ENCODE results near the gene CCR6.

Gene CCR6

DNA sequence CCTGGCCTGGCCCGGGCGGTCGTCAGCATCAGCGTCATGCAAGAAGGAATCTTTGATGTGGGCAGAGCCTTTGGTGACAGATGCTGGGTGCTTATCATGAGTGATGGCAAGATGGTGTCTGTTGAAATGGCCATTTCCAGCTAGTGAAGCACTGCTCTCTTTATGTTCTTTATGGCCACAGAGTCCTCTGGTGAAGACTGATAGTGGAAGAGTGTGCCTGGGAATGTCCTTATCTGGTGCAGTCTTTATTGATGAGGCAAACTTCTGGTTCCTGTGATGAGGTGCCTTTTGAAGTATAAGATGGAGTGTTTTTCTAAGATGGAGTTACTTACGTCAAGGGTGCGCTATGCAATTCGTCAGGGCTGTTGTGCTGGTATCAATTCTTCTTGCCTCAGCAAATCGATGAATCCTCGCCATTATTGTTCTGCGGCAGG lies 22.6 kb upstream of the CCR6 start:
- no peak for DNase-seq
- Histone ChIP-seq H3K56ac (ENCODE audit: low read length) (no peak overlapping the region), H3K79me2 (ENCODE audit: control insufficient read depth, insufficient read depth, low read length) (no peaks in the 10 kb centered on the region), H3K9ac (ENCODE audit: low read length) (no peak overlapping the region), H4K8ac (ENCODE audit: low read depth, low read length) (no peak overlapping the region), H3K4ac (ENCODE audit: low read depth, low read length) (no peak overlapping the region), H2BK15ac (replicated peaks; ENCODE audit: low read depth) (no peak overlapping the region), H3K4me3 (ENCODE audit: low read length) (no peak overlapping the region), H3K79me1 (ENCODE audit: low read length) (no peaks in the 10 kb centered on the region), H3K4me2 (ENCODE audit: low read length) (no peak overlapping the region), H3K23ac (ENCODE audit: low read length) (no peak overlapping the region), H4K5ac (ENCODE audit: low read length) (no peak overlapping the region), H3K27ac (ENCODE audit: low read depth, low read length) (no peak overlapping the region), H3K36me3 (ENCODE audit: control insufficient read depth, insufficient read depth, low read length) (no peaks in the 10 kb centered on the region), H3K4me1 (ENCODE audit: control insufficient read depth, low read depth, low read length) (peaks cover 2% of the 10 kb centered on the region), H3K27me3 (ENCODE audit: insufficient read depth, low read length, poor library complexity) (no peaks in the 10 kb centered on the region), H3K18ac (ENCODE audit: low read length) (no peak overlapping the region), H2AK5ac (ENCODE audit: low read length) (no peak overlapping the region), H2BK5ac (ENCODE audit: low read length) (no peak overlapping the region), H2BK120ac (ENCODE audit: low read depth, low read length) (no peak overlapping the region)
- no CpG with 5 or more reads among the region's 10 CpGs for WGBS (ENCODE audit: extremely low coverage, insufficient coverage, low lambda C conversion rate)

DNA sequence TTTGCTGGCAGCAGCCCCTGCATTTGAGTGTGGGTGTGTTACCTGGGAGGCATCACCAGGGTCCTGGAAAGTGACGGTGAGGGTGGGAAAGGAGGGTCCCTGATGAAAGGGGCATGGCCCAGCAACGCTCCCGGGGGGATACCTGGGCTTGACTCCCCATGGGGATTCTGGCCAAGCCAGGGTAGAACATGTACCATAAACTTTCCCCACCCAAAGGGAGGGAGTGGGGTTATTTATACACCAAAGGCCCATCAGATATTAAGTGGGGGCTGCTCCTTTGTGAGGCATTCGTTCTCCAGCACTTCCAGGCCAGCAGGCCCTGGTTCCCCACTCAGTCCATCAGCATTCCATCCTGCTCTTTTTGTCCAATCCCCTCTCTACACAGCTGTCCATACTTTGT lies 20.6 kb upstream of the CCR6 start:
- no peak overlapping the region for H4K5ac ChIP-seq (ENCODE audit: low read length)
- H2BK15ac ChIP-seq (replicated peaks; ENCODE audit: low read depth) = no peak overlapping the region
- H3K4me2 ChIP-seq (ENCODE audit: low read length) = no peak overlapping the region
- no peak overlapping the region for H3K27ac ChIP-seq (ENCODE audit: low read depth, low read length)
- no peak overlapping the region for H3K18ac ChIP-seq (ENCODE audit: low read length)
- H3K4me3 ChIP-seq (ENCODE audit: low read length) = no peak overlapping the region
- no peak for DNase-seq
- H3K79me2 ChIP-seq (ENCODE audit: control insufficient read depth, insufficient read depth, low read length) = no peaks in the 10 kb centered on the region
- H2BK5ac ChIP-seq (ENCODE audit: low read length) = no peak overlapping the region
- H3K4me1 ChIP-seq (ENCODE audit: control insufficient read depth, low read depth, low read length) = peaks cover 2% of the 10 kb centered on the region
- no peaks in the 10 kb centered on the region for H3K27me3 ChIP-seq (ENCODE audit: insufficient read depth, low read length, poor library complexity)
- no peak overlapping the region for H3K4ac ChIP-seq (ENCODE audit: low read depth, low read length)
- H2AK5ac ChIP-seq (ENCODE audit: low read length) = no peak overlapping the region
- no peak overlapping the region for H3K56ac ChIP-seq (ENCODE audit: low read length)
- no peak overlapping the region for H2BK120ac ChIP-seq (ENCODE audit: low read depth, low read length)
- no CpG with 5 or more reads among the region's 4 CpGs for WGBS (ENCODE audit: extremely low coverage, insufficient coverage, low lambda C conversion rate)
- H3K79me1 ChIP-seq (ENCODE audit: low read length) = no peaks in the 10 kb centered on the region
- H3K9ac ChIP-seq (ENCODE audit: low read length) = no peak overlapping the region
- no peak overlapping the region for H3K23ac ChIP-seq (ENCODE audit: low read length)
- no peak overlapping the region for H4K8ac ChIP-seq (ENCODE audit: low read depth, low read length)
- H3K36me3 ChIP-seq (ENCODE audit: control insufficient read depth, insufficient read depth, low read length) = no peaks in the 10 kb centered on the region

DNA sequence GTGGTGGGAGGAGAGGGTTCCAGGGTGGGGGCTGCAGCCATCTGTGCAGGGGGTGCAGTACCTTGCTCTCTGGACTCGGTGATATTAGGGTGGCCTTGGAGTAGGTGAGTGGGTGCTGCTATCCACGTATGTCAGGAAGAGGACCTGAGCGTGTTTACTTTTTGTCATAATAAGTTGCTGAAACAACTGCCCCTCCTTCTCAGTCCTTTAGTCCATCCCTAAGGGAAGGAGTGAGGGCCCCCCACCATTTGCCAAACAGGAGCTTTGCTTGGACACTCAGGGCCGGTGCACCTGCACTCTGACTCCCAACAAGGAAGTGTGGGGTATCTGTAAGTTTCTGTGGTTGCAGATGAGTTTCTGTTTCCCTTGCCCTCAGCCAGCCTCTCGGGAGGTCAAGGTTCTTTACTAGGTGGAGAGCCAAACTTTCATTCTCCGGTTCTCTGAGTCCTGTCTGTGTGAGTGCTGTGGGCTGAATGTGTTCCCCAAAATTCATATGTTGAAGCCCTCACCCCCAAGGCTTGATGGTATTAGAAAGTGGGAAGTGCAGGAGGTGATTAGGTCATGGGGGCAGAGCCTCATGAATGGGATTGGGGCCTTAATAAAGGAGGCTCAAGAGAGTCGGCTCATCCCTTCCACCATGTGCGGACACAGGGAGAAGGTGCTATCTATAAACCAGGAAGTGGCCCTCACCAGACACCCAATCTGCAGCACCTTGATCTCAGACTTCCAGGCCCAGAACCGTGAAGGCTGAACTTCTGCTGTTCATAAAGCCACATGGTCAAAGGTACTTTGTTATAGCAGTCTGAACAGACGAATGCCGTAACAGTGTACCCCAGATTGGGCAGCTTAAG lies 19.6 kb upstream of the CCR6 start:
- DNase-seq = no peak
- Histone ChIP-seq H3K27ac (ENCODE audit: low read depth, low read length) (no peak overlapping the region), H3K4me1 (ENCODE audit: control insufficient read depth, low read depth, low read length) (peaks cover 2% of the 10 kb centered on the region), H3K4me2 (ENCODE audit: low read length) (no peak overlapping the region), H3K56ac (ENCODE audit: low read length) (no peak overlapping the region), H3K36me3 (ENCODE audit: control insufficient read depth, insufficient read depth, low read length) (no peaks in the 10 kb centered on the region), H2AK5ac (ENCODE audit: low read length) (no peak overlapping the region), H3K18ac (ENCODE audit: low read length) (no peak overlapping the region), H3K79me1 (ENCODE audit: low read length) (no peaks in the 10 kb centered on the region), H2BK120ac (ENCODE audit: low read depth, low read length) (no peak overlapping the region), H3K4me3 (ENCODE audit: low read length) (no peak overlapping the region), H3K9ac (ENCODE audit: low read length) (no peak overlapping the region), H2BK15ac (replicated peaks; ENCODE audit: low read depth) (no peak overlapping the region), H4K8ac (ENCODE audit: low read depth, low read length) (no peak overlapping the region), H3K23ac (ENCODE audit: low read length) (no peak overlapping the region), H3K79me2 (ENCODE audit: control insufficient read depth, insufficient read depth, low read length) (no peaks in the 10 kb centered on the region), H4K5ac (ENCODE audit: low read length) (no peak overlapping the region), H3K27me3 (ENCODE audit: insufficient read depth, low read length, poor library complexity) (no peaks in the 10 kb centered on the region), H3K4ac (ENCODE audit: low read depth, low read length) (no peak overlapping the region), H2BK5ac (ENCODE audit: low read length) (no peak overlapping the region)
- no CpG with 5 or more reads among the region's 11 CpGs for WGBS (ENCODE audit: extremely low coverage, insufficient coverage, low lambda C conversion rate)

DNA sequence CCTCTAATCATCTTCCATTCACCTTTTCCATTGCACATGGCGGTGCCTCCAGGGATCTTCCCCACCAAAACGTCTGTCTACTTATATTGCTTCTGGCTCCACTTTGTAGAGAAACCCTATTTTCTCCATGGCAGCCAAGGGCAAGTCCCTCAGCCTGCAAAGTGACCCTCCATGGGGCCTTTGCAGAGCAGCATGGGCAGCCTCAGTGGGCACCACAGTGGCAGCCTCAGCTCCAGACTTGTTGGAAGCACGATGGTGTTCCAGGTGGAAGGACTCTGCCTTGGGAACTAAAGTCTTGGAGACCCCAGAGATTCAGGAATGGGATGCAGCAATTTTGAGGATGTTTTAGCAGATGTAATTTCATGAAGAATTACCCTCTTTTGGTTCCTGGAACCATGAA lies 18.5 kb upstream of the CCR6 start:
- Histone ChIP-seq H2AK5ac (ENCODE audit: low read length) (no peak overlapping the region), H3K4me2 (ENCODE audit: low read length) (no peak overlapping the region), H2BK15ac (replicated peaks; ENCODE audit: low read depth) (no peak overlapping the region), H4K8ac (ENCODE audit: low read depth, low read length) (no peak overlapping the region), H4K5ac (ENCODE audit: low read length) (no peak overlapping the region), H2BK5ac (ENCODE audit: low read length) (no peak overlapping the region), H3K23ac (ENCODE audit: low read length) (no peak overlapping the region), H3K18ac (ENCODE audit: low read length) (no peak overlapping the region), H3K36me3 (ENCODE audit: control insufficient read depth, insufficient read depth, low read length) (no peaks in the 10 kb centered on the region), H3K79me2 (ENCODE audit: control insufficient read depth, insufficient read depth, low read length) (no peaks in the 10 kb centered on the region), H3K4me1 (ENCODE audit: control insufficient read depth, low read depth, low read length) (no peaks in the 10 kb centered on the region), H3K9ac (ENCODE audit: low read length) (no peak overlapping the region), H3K4ac (ENCODE audit: low read depth, low read length) (no peak overlapping the region), H3K56ac (ENCODE audit: low read length) (no peak overlapping the region), H3K27ac (ENCODE audit: low read depth, low read length) (no peak overlapping the region), H2BK120ac (ENCODE audit: low read depth, low read length) (no peak overlapping the region), H3K27me3 (ENCODE audit: insufficient read depth, low read length, poor library complexity) (no peaks in the 10 kb centered on the region), H3K79me1 (ENCODE audit: low read length) (no peaks in the 10 kb centered on the region), H3K4me3 (ENCODE audit: low read length) (no peak overlapping the region)
- no peak for DNase-seq
- no CpG with 5 or more reads among the region's 3 CpGs for WGBS (ENCODE audit: extremely low coverage, insufficient coverage, low lambda C conversion rate)

DNA sequence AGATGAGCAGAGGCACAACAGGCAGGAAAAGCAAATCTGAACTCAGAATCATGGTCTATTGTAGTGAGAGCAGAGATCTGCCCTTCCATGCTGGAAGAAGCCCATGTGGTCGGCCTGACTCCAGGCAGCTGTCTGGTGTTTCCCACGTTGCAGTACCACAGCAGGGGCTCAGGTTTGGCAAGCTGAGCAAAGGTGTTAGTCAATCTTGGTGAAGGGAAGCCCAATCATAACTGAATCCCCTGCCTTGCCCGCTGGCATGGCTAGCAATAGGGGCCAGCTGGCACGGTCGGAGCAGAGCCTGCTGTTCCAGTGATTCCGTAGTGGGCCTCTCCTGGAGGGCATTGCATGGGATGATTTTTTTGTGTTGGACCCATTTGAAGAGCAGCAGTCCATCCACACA lies 17.8 kb upstream of the CCR6 start:
- no peak overlapping the region for H3K9ac ChIP-seq (ENCODE audit: low read length)
- no peak overlapping the region for H2BK5ac ChIP-seq (ENCODE audit: low read length)
- no peaks in the 10 kb centered on the region for H3K79me1 ChIP-seq (ENCODE audit: low read length)
- no peak overlapping the region for H3K4ac ChIP-seq (ENCODE audit: low read depth, low read length)
- no peak overlapping the region for H3K23ac ChIP-seq (ENCODE audit: low read length)
- no peak overlapping the region for H4K8ac ChIP-seq (ENCODE audit: low read depth, low read length)
- H3K27ac ChIP-seq (ENCODE audit: low read depth, low read length) = no peak overlapping the region
- DNase-seq = no peak
- H3K4me2 ChIP-seq (ENCODE audit: low read length) = no peak overlapping the region
- no peaks in the 10 kb centered on the region for H3K27me3 ChIP-seq (ENCODE audit: insufficient read depth, low read length, poor library complexity)
- H2BK15ac ChIP-seq (replicated peaks; ENCODE audit: low read depth) = no peak overlapping the region
- H3K56ac ChIP-seq (ENCODE audit: low read length) = no peak overlapping the region
- no peak overlapping the region for H4K5ac ChIP-seq (ENCODE audit: low read length)
- no peaks in the 10 kb centered on the region for H3K4me1 ChIP-seq (ENCODE audit: control insufficient read depth, low read depth, low read length)
- no peaks in the 10 kb centered on the region for H3K36me3 ChIP-seq (ENCODE audit: control insufficient read depth, insufficient read depth, low read length)
- no peaks in the 10 kb centered on the region for H3K79me2 ChIP-seq (ENCODE audit: control insufficient read depth, insufficient read depth, low read length)
- WGBS (ENCODE audit: extremely low coverage, insufficient coverage, low lambda C conversion rate) = no CpG with 5 or more reads among the region's 6 CpGs
- no peak overlapping the region for H2BK120ac ChIP-seq (ENCODE audit: low read depth, low read length)
- H3K18ac ChIP-seq (ENCODE audit: low read length) = no peak overlapping the region
- H2AK5ac ChIP-seq (ENCODE audit: low read length) = no peak overlapping the region
- H3K4me3 ChIP-seq (ENCODE audit: low read length) = no peak overlapping the region

DNA sequence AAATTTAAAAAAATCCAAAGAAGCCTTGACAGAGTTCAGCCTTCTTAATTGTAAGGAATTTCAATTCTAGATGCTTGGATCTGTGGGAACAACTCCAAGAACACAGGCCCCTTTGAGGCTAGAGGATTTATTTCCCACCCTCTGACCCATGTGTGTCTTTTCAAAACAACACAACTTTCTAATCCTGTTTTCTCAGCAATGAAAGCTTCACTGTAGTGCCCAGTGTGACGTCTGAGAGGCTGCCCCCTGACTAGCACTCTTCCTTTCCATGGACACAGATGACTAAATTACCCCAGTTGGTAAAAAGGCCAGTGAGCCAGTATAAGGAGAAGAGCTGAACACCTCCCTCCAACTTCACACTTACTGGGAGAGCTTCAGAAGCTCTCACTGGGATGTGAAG lies 16.5 kb upstream of the CCR6 start:
- no peaks in the 10 kb centered on the region for H3K36me3 ChIP-seq (ENCODE audit: control insufficient read depth, insufficient read depth, low read length)
- DNase-seq = no peak
- no CpG with 5 or more reads among the region's 1 CpG for WGBS (ENCODE audit: extremely low coverage, insufficient coverage, low lambda C conversion rate)
- no peak overlapping the region for H3K9ac ChIP-seq (ENCODE audit: low read length)
- no peak overlapping the region for H4K8ac ChIP-seq (ENCODE audit: low read depth, low read length)
- H3K4me1 ChIP-seq (ENCODE audit: control insufficient read depth, low read depth, low read length) = no peaks in the 10 kb centered on the region
- no peaks in the 10 kb centered on the region for H3K79me2 ChIP-seq (ENCODE audit: control insufficient read depth, insufficient read depth, low read length)
- no peak overlapping the region for H4K5ac ChIP-seq (ENCODE audit: low read length)
- no peak overlapping the region for H2AK5ac ChIP-seq (ENCODE audit: low read length)
- H3K56ac ChIP-seq (ENCODE audit: low read length) = no peak overlapping the region
- no peak overlapping the region for H2BK120ac ChIP-seq (ENCODE audit: low read depth, low read length)
- H2BK15ac ChIP-seq (replicated peaks; ENCODE audit: low read depth) = no peak overlapping the region
- no peak overlapping the region for H3K4ac ChIP-seq (ENCODE audit: low read depth, low read length)
- H3K4me3 ChIP-seq (ENCODE audit: low read length) = no peak overlapping the region
- no peak overlapping the region for H3K27ac ChIP-seq (ENCODE audit: low read depth, low read length)
- no peak overlapping the region for H3K18ac ChIP-seq (ENCODE audit: low read length)
- no peak overlapping the region for H2BK5ac ChIP-seq (ENCODE audit: low read length)
- no peaks in the 10 kb centered on the region for H3K27me3 ChIP-seq (ENCODE audit: insufficient read depth, low read length, poor library complexity)
- H3K4me2 ChIP-seq (ENCODE audit: low read length) = no peak overlapping the region
- no peak overlapping the region for H3K23ac ChIP-seq (ENCODE audit: low read length)
- H3K79me1 ChIP-seq (ENCODE audit: low read length) = no peaks in the 10 kb centered on the region
